ENCODE data around the gene TICAM1. TPM values are rescaled to one million over a fixed set of nuclear protein-coding genes. Genes with fewer than 3 reads are reported as not detected.

TICAM1 gene
- total and polyA plus RNA-seq, 2 of the 13 experiments (the other 11 are each of a cell fraction or from before 2014, with no cell fraction given): 0.33 to 0.95 TPM

DNA sequence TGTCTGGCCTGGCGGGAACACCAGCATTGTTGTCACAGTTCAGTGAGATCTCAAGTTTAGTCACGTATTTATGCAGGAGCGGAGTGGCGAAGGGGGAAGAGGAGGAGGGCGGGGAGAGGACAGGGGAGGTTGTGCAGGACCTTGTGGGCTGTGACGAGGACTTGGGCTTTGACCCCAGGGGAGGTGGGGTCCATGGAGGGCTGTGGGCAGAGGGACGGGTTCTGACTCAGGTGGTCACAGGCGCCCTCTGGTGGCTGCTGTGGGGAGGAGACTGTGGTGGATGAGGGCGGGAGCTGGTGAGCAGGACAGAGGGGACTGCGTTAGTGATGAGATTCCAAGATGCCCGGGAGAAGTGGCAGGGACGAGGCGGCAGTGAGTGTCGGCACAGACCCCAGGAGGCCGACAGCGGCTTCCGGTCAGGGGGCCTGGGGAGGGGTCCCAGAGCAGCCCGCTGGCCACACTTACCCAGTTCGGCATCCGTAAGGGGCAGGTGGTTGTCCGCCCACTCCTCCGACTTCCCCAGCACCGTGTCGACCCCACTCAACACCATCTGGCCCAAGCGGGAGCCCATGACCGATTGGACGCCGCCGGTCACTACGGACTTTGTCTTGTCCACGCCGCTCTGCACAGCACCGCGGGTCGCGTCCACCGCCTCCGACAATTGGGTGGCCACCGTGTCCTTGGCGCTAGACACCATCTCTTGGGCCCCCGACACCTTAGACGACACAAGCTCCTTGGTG, 20.2 kb upstream of the TICAM1 start (continued):
- TF ChIP-seq MAFG (CRISPR knock-in tag; IDR thresholded peaks at IDR 0.05) (no peak), NCOA2 (CRISPR knock-in tag; IDR thresholded peaks at IDR 0.05) (no peak), SIN3A (IDR thresholded peaks at IDR 0.05; ENCODE audit: borderline replicate concordance, low read depth, low read length) (no peak), DNMT1 (CRISPR knock-in tag; IDR thresholded peaks at IDR 0.05) (no peak), SP5 (CRISPR knock-in tag; IDR thresholded peaks at IDR 0.05; ENCODE audit: borderline replicate concordance, low read depth) (peak; percentile 56; the same call in 1 of the 2 replicates), AHR (CRISPR knock-in tag; IDR thresholded peaks at IDR 0.05) (no peak), NFRKB (IDR thresholded peaks at IDR 0.05) (no peak), LCORL (IDR thresholded peaks at IDR 0.05) (no peak), LCORL (CRISPR knock-in tag; IDR thresholded peaks at IDR 0.05) (peak; percentile 70), ZNF746 (CRISPR knock-in tag; IDR thresholded peaks at IDR 0.05) (peak; percentile 44; the same call in 1 of the 2 replicates), MTF2 (CRISPR knock-in tag; IDR thresholded peaks at IDR 0.05; ENCODE audit: borderline replicate concordance) (no peak), NCOA1 (CRISPR knock-in tag; IDR thresholded peaks at IDR 0.05) (no peak), KMT2B (CRISPR knock-in tag; IDR thresholded peaks at IDR 0.05) (no peak), ATM (IDR thresholded peaks at IDR 0.05; ENCODE audit: borderline replicate concordance) (no peak), ZNF83 (CRISPR knock-in tag; IDR thresholded peaks at IDR 0.05; ENCODE audit: borderline replicate concordance) (peak; percentile 58; the same call in 1 of the 2 replicates), ZNF124 (CRISPR knock-in tag; IDR thresholded peaks at IDR 0.05) (no peak), SKI (IDR thresholded peaks at IDR 0.05; ENCODE audit: partially characterized antibody) (no peak), ZNF253 (CRISPR knock-in tag; IDR thresholded peaks at IDR 0.05; ENCODE audit: borderline replicate concordance) (no peak), U2AF2 (IDR thresholded peaks at IDR 0.05; ENCODE audit: low read depth, low read length) (no peak), PHF8 (CRISPR knock-in tag; IDR thresholded peaks at IDR 0.05) (no peak), ETV6 (CRISPR knock-in tag; conservative IDR thresholded peaks at IDR 0.05) (no peak), DNMT3B (CRISPR knock-in tag; conservative IDR thresholded peaks at IDR 0.05) (no peak), HNF4G (IDR thresholded peaks at IDR 0.05; ENCODE audit: borderline replicate concordance, low read depth, low read length) (peak; percentile 78; the same call in 1 of the 2 replicates), HNF4G (CRISPR knock-in tag; IDR thresholded peaks at IDR 0.05; ENCODE audit: borderline replicate concordance, low read depth) (peak; percentile 62; the same call in 1 of the 2 replicates), SRY (CRISPR knock-in tag; IDR thresholded peaks at IDR 0.05) (no peak)
- TF ChIP-seq, protein P1, sequence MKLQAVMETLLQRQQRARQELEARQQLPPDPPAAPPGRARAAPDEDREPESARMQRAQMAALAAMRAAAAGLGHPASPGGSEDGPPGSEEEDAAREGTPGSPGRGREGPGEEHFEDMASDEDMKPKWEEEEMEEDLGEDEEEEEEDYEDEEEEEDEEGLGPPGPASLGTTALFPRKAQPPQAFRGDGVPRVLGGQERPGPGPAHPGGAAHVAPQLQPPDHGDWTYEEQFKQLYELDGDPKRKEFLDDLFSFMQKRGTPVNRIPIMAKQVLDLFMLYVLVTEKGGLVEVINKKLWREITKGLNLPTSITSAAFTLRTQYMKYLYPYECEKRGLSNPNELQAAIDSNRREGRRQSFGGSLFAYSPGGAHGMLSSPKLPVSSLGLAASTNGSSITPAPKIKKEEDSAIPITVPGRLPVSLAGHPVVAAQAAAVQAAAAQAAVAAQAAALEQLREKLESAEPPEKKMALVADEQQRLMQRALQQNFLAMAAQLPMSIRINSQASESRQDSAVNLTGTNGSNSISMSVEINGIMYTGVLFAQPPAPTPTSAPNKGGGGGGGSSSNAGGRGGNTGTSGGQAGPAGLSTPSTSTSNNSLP (IDR thresholded peaks at IDR 0.05; ENCODE audit: low read depth, low read length): no peak
- TF ChIP-seq, protein P2, sequence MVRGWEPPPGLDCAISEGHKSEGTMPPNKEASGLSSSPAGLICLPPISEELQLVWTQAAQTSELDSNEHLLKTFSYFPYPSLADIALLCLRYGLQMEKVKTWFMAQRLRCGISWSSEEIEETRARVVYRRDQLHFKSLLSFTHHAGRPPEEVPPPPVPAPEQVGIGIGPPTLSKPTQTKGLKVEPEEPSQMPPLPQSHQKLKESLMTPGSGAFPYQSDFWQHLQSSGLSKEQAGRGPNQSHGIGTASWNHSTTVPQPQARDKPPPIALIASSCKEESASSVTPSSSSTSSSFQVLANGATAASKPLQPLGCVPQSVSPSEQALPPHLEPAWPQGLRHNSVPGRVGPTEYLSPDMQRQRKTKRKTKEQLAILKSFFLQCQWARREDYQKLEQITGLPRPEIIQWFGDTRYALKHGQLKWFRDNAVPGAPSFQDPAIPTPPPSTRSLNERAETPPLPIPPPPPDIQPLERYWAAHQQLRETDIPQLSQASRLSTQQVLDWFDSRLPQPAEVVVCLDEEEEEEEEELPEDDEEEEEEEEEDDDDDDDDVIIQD (CRISPR knock-in tag; IDR thresholded peaks at IDR 0.05; ENCODE audit: low read depth): peak; percentile 37; the same call in 1 of the 2 replicates
- TF ChIP-seq, protein P3, sequence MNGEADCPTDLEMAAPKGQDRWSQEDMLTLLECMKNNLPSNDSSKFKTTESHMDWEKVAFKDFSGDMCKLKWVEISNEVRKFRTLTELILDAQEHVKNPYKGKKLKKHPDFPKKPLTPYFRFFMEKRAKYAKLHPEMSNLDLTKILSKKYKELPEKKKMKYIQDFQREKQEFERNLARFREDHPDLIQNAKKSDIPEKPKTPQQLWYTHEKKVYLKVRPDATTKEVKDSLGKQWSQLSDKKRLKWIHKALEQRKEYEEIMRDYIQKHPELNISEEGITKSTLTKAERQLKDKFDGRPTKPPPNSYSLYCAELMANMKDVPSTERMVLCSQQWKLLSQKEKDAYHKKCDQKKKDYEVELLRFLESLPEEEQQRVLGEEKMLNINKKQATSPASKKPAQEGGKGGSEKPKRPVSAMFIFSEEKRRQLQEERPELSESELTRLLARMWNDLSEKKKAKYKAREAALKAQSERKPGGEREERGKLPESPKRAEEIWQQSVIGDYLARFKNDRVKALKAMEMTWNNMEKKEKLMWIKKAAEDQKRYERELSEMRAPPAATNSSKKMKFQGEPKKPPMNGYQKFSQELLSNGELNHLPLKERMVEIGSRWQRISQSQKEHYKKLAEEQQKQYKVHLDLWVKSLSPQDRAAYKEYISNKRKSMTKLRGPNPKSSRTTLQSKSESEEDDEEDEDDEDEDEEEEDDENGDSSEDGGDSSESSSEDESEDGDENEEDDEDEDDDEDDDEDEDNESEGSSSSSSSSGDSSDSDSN (CRISPR knock-in tag; IDR thresholded peaks at IDR 0.05): 0 out of 2 replicates have a peak, but pooled peaks have one; percentile 22

Measured in HepG2 (cell line).